H9 (cell line): ENCODE data around the gene TSPAN9. TPM values are rescaled to one million over a fixed set of nuclear protein-coding genes. Genes with fewer than 3 reads are reported as not detected.
A peak's percentile ranks its signal among the peaks of the same experiment; 100 is the strongest.

ENCODE experiments used
- DNase-seq: peaks from one replicate; pipeline ENCODE4 v3.0.0-alpha.2; 2017
- H2AFZ ChIP-seq: one replicate; pipeline ENCODE4 v1.6.1; 2013; ENCODE audit warnings: mild to moderate bottlenecking, low read length, control low read depth, moderate library complexity
- H2AK5ac ChIP-seq: 2 replicates; pipeline ENCODE4 v1.6.1; 2013; ENCODE audit warnings: low read length, control low read depth, mixed read lengths; ENCODE audit not compliant: insufficient read length
- H2BK120ac ChIP-seq: one replicate; pipeline ENCODE4 v1.6.1; 2013; ENCODE audit warnings: low read depth, mild to moderate bottlenecking, low read length, control low read depth, inconsistent platforms; ENCODE audit not compliant: poor library complexity, severe bottlenecking
- H2BK12ac ChIP-seq: 2 replicates; pipeline ENCODE4 v1.6.1; 2013; ENCODE audit warnings: low read length, control low read depth, mixed read lengths, low read depth; ENCODE audit not compliant: insufficient read length
- H2BK15ac ChIP-seq: 2 replicates; pipeline ENCODE4 v1.6.1; 2013; ENCODE audit warnings: low read depth, low read length, control low read depth
- H2BK20ac ChIP-seq: one replicate; pipeline ENCODE4 v1.6.1; 2013; ENCODE audit warnings: low read depth, mild to moderate bottlenecking, low read length, control low read depth, inconsistent platforms; ENCODE audit not compliant: poor library complexity, severe bottlenecking
- H2BK5ac ChIP-seq: 2 replicates; pipeline ENCODE4 v1.6.1; 2013; ENCODE audit warnings: low read length, control low read depth, mixed read lengths; ENCODE audit not compliant: insufficient read length
- H3K14ac ChIP-seq: 2 replicates; pipeline ENCODE4 v1.6.1; 2013; ENCODE audit warnings: low read length, control low read depth; ENCODE audit not compliant: insufficient read depth
- H3K18ac ChIP-seq: 2 replicates; pipeline ENCODE4 v1.6.1; 2013; ENCODE audit warnings: low read depth, mild to moderate bottlenecking, mixed read lengths, low read length, control low read depth; ENCODE audit not compliant: insufficient read length
- H3K23ac ChIP-seq: 2 replicates; pipeline ENCODE4 v1.6.1; 2013; ENCODE audit warnings: low read length, control low read depth, mixed read lengths, low read depth; ENCODE audit not compliant: insufficient read length
- H3K23me2 ChIP-seq: 2 replicates; pipeline ENCODE4 v1.6.1; 2013; ENCODE audit warnings: low read depth, mild to moderate bottlenecking, mixed read lengths, low read length, control low read depth; ENCODE audit not compliant: insufficient read length, poor library complexity, severe bottlenecking
- H3K27ac ChIP-seq: 2 replicates; pipeline ENCODE4 v1.5.1; 2013; ENCODE audit warnings: low read length, control low read depth, mixed read lengths, low read depth; ENCODE audit not compliant: insufficient read length
- H3K27me3 ChIP-seq: 2 replicates; pipeline ENCODE4 v1.6.1; 2013; ENCODE audit warnings: low read length, control low read depth, inconsistent platforms; ENCODE audit not compliant: insufficient read depth
- H3K4ac ChIP-seq: 2 replicates; pipeline ENCODE4 v1.6.1; 2013; ENCODE audit warnings: low read depth, mild to moderate bottlenecking, control low read depth, inconsistent platforms, low read length, moderate library complexity
- H3K4me1 ChIP-seq: 2 replicates; pipeline ENCODE4 v1.6.1; 2013; ENCODE audit warnings: low read length, control low read depth, inconsistent platforms; ENCODE audit not compliant: insufficient read depth
- H3K4me2 ChIP-seq: 2 replicates; pipeline ENCODE4 v1.6.1; 2013; ENCODE audit warnings: low read length, control low read depth, mixed read lengths; ENCODE audit not compliant: insufficient read length, insufficient read depth
- H3K56ac ChIP-seq: 2 replicates; pipeline ENCODE4 v1.6.1; 2013; ENCODE audit warnings: low read depth, mild to moderate bottlenecking, mixed read lengths, low read length, control low read depth; ENCODE audit not compliant: insufficient read length
- H3K79me1 ChIP-seq: 2 replicates; pipeline ENCODE4 v1.6.1; 2013; ENCODE audit warnings: low read depth, mild to moderate bottlenecking, moderate library complexity, low read length, control low read depth, inconsistent platforms; ENCODE audit not compliant: insufficient read depth, poor library complexity, severe bottlenecking
- H3K79me2 ChIP-seq: 2 replicates; pipeline ENCODE4 v1.6.1; 2013; ENCODE audit warnings: low read length, control low read depth, inconsistent platforms; ENCODE audit not compliant: insufficient read depth
- H3K9ac ChIP-seq: 2 replicates; pipeline ENCODE4 v1.6.1; 2013; ENCODE audit warnings: low read length, control low read depth, mixed read lengths; ENCODE audit not compliant: insufficient read length; ENCODE audit errors: extremely low read depth
- H3K9me3 ChIP-seq: one replicate; pipeline ENCODE4 v1.6.1; 2013; ENCODE audit warnings: low read depth, low read length, inconsistent platforms; ENCODE audit not compliant: control insufficient read depth
- H3T11ph ChIP-seq: one replicate; pipeline ENCODE4 v1.6.1; 2013; ENCODE audit warnings: mild to moderate bottlenecking, low read length, control low read depth, inconsistent platforms
- H4K20me1 ChIP-seq: one replicate; pipeline ENCODE4 v1.6.1; 2013; ENCODE audit not compliant: control insufficient read depth, insufficient read length, insufficient read depth
- H4K5ac ChIP-seq: 2 replicates; pipeline ENCODE4 v1.6.1; 2013; ENCODE audit warnings: low read depth, mild to moderate bottlenecking, mixed read lengths, low read length, control low read depth; ENCODE audit not compliant: insufficient read length
- H4K8ac ChIP-seq: replicated peaks from 2 replicates; pipeline ENCODE4 v1.6.1; 2013; ENCODE audit warnings: low read length, control low read depth, mixed read lengths, low read depth; ENCODE audit not compliant: insufficient read length
- H4K91ac ChIP-seq: 2 replicates; pipeline ENCODE4 v1.6.1; 2013; ENCODE audit warnings: low read depth, mild to moderate bottlenecking, moderate library complexity, mixed read lengths, low read length, control low read depth; ENCODE audit not compliant: insufficient read length
- H3K27ac Mint-ChIP-seq, 3 experiments: 2 replicates in 2 of 3; 3 replicates in 1 of 3; pipeline ENCODE4 v1.8.0; 2020 to 2021; ENCODE audit warnings: mixed read lengths in 3 of 3, mild to moderate bottlenecking in 1 of 3, moderate library complexity in 1 of 3
- H3K27me3 Mint-ChIP-seq: 2 replicates; pipeline ENCODE4 v1.8.0; 2021; ENCODE audit warnings: low read depth, mild to moderate bottlenecking, moderate library complexity, mixed read lengths
- H3K36me3 Mint-ChIP-seq, 3 experiments: 2 replicates in 2 of 3; 3 replicates in 1 of 3; pipeline ENCODE4 v1.8.0; 2020 to 2021; ENCODE audit warnings: low read depth in 3 of 3, mixed read lengths in 3 of 3; ENCODE audit not compliant: insufficient read depth in 1 of 3
- H3K4me1 Mint-ChIP-seq, 2 experiments: 2 replicates each; pipeline ENCODE4 v1.8.0; 2020; ENCODE audit warnings: mixed read lengths in 2 of 2
- H3K4me3 Mint-ChIP-seq, 2 experiments: 2 replicates in 1 of 2; 3 replicates in 1 of 2; pipeline ENCODE4 v1.8.0; 2020 to 2021; ENCODE audit warnings: mild to moderate bottlenecking in 2 of 2, mixed read lengths in 2 of 2, moderate library complexity in 1 of 2
- H3K9me3 Mint-ChIP-seq, 2 experiments: 2 replicates in 1 of 2; 3 replicates in 1 of 2; pipeline ENCODE4 v1.8.0; 2020; ENCODE audit warnings: mild to moderate bottlenecking in 2 of 2, mixed read lengths in 2 of 2, moderate library complexity in 1 of 2
- WGBS: extraction: QIAGEN DNeasy Blood & Tissue Kit; methylation state at CpG from one replicate; pipeline ENCODE4 v1.1.7; 2013; ENCODE audit warnings: missing lambda C conversion rate, low lambda C conversion rate, mixed read lengths; ENCODE audit not compliant: insufficient read length; ENCODE audit errors: extremely low coverage; 5-methylcytosine and 5-hydroxymethylcytosine counted together
- total RNA-seq: library from RNA; stranded (reverse); gene quantifications from 2 replicates; pipeline ENCODE4 v1.2.1, GENCODE V29; 2021
- TF ChIP-seq, protein P1 (sequence below): fragments of 200-600 bp; sonication (generic); conservative IDR thresholded peaks from 3 replicates; pipeline ENCODE4 v1.8.0; 2021; ENCODE audit warnings: antibody characterized with exemption, mild to moderate bottlenecking

TSPAN9 gene
- total RNA-seq, 1 experiment from 2014 or later: 19.0 TPM

DNA sequence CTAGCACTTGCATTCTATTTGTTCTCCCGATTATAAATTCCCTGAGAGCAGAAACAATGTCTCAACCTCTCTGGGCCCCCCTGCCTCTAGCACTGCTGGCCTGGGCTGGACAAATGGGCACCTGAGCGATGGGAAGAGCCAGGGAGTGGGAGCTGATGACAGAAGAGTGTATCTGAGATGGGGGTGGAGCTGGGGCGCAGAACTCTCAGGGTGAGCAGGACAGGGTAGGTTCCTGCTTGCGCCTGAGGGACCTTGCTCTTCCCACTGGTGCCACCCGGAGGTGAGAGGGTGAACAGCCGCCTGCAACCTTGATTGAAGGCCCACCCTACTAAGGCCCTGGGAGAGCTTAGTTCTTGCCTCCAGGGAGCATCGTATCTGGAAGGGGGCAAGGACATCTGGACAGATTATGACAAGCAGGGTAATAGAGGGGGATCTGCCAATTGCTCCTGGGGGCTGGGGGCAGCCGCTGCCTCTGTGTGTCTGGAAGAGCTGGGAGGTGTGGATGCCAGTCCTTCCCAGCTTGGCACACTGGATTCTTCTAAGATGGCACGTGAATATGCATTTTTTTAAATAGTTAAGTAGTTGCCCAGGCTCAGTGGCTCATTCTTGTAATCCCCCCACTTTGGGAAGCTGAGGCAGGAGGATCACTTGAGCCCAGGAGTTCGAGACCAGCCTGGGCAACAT lies 43.0 kb upstream of the TSPAN9 start:
- Histone ChIP-seq H2AFZ (no peak overlapping the region), H3T11ph (no peak overlapping the region), H2BK20ac (no peak overlapping the region), H3K23me2 (no peaks in the 10 kb centered on the region), H3K4me1 (no peaks in the 10 kb centered on the region), H3K14ac (no peak overlapping the region), H3K18ac (no peak overlapping the region), H3K9me3 (no peaks in the 10 kb centered on the region), H2BK12ac (no peak overlapping the region), H4K8ac (no peak overlapping the region), H4K5ac (no peak overlapping the region), H2BK120ac (no peak overlapping the region), H4K20me1 (no peaks in the 10 kb centered on the region), H3K27ac (no peak overlapping the region), H3K23ac (no peak overlapping the region), H2BK5ac (no peak overlapping the region), H2BK15ac (no peak overlapping the region), H3K4me2 (no peak overlapping the region), H3K4ac (no peak overlapping the region), H3K79me2 (no peaks in the 10 kb centered on the region), H4K91ac (no peak overlapping the region), H3K27me3 (no peaks in the 10 kb centered on the region), H2AK5ac (no peak overlapping the region), H3K9ac (no peak overlapping the region), H3K56ac (no peak overlapping the region), H3K79me1 (no peaks in the 10 kb centered on the region)
- H3K36me3 Mint-ChIP-seq: peaks cover 9 to 67% (median 42%) of the 10 kb centered on the region in 3 experiments
- H3K9me3 Mint-ChIP-seq: no peaks in the 10 kb centered on the region
- peak overlapping the region; percentile 62 to 87 (median 71); a peak in 5 of 7 replicates for H3K27ac Mint-ChIP-seq
- peaks cover 12 to 21% of the 10 kb centered on the region in 2 experiments for H3K4me1 Mint-ChIP-seq
- TF ChIP-seq, protein P1, sequence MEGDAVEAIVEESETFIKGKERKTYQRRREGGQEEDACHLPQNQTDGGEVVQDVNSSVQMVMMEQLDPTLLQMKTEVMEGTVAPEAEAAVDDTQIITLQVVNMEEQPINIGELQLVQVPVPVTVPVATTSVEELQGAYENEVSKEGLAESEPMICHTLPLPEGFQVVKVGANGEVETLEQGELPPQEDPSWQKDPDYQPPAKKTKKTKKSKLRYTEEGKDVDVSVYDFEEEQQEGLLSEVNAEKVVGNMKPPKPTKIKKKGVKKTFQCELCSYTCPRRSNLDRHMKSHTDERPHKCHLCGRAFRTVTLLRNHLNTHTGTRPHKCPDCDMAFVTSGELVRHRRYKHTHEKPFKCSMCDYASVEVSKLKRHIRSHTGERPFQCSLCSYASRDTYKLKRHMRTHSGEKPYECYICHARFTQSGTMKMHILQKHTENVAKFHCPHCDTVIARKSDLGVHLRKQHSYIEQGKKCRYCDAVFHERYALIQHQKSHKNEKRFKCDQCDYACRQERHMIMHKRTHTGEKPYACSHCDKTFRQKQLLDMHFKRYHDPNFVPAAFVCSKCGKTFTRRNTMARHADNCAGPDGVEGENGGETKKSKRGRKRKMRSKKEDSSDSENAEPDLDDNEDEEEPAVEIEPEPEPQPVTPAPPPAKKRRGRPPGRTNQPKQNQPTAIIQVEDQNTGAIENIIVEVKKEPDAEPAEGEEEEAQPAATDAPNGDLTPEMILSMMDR: peak; percentile 79
- no peaks in the 10 kb centered on the region; the same call in 1 of the 2 replicates for H3K27me3 Mint-ChIP-seq
- peak; percentile 93 for DNase-seq
- no peak overlapping the region for H3K4me3 Mint-ChIP-seq
- no CpG with 5 or more reads among the region's 10 CpGs for WGBS
